ENCODE measurements around the gene PATZ1.

Gene PATZ1

GRCh38 chr22:31313366-31314147 is 32.6 kb downstream of the PATZ1 start:
- DNase-seq (ENCODE audit: low spot score) = peak; percentile 38

GRCh38 chr22:31308181-31308580 is 38.0 kb downstream of the PATZ1 start:
- DNase-seq (ENCODE audit: low spot score) = no peak

- DNase-seq (ENCODE audit: low spot score) = no peak
Measured at GRCh38 chr22:31305194-31305593, 41.0 kb downstream of the PATZ1 start.

GRCh38 chr22:31302537-31302936 is 43.6 kb downstream of the PATZ1 start:
- no peak for DNase-seq (ENCODE audit: low spot score)

- no peak for DNase-seq (ENCODE audit: low spot score)
Measured at GRCh38 chr22:31302006-31302405, 44.1 kb downstream of the PATZ1 start.

- no peak for DNase-seq (ENCODE audit: low spot score)
Measured at GRCh38 chr22:31300896-31301295, 45.2 kb downstream of the PATZ1 start.

GRCh38 chr22:31295831-31296657 is 50.1 kb downstream of the PATZ1 start:
- DNase-seq (ENCODE audit: low spot score) = no peak

GRCh38 chr22:31295360-31295759 is 50.8 kb downstream of the PATZ1 start:
- DNase-seq (ENCODE audit: low spot score) = no peak

- peak; percentile 88 for DNase-seq (ENCODE audit: low spot score)
Measured at GRCh38 chr22:31292236-31292989, 53.7 kb downstream of the PATZ1 start, which contains the start of gene PIK3IP1. Gene PIK3IP1, minus strand, starts transcription at chr22:31292488. Its CDS starts 144 bp downstream, at chr22:31292344.

GRCh38 chr22:31291481-31292235 is 54.5 kb downstream of the PATZ1 start:
- peak; percentile 57 for DNase-seq (ENCODE audit: low spot score)

- peak; percentile 87 for DNase-seq (ENCODE audit: low spot score)
Measured at GRCh38 chr22:31290494-31291471, 55.4 kb downstream of the PATZ1 start.

GRCh38 chr22:31289344-31289743 is 56.8 kb downstream of the PATZ1 start:
- DNase-seq (ENCODE audit: low spot score) = no peak

- no peak for DNase-seq (ENCODE audit: low spot score)
Measured at GRCh38 chr22:31288496-31289240, 57.5 kb downstream of the PATZ1 start.

GRCh38 chr22:31287818-31288495 is 58.2 kb downstream of the PATZ1 start:
- no peak for DNase-seq (ENCODE audit: low spot score)

GRCh38 chr22:31286360-31287255 is 59.5 kb downstream of the PATZ1 start:
- no peak for DNase-seq (ENCODE audit: low spot score)

GRCh38 chr22:31284281-31285155 is 61.6 kb downstream of the PATZ1 start:
- DNase-seq (ENCODE audit: low spot score) = no peak
